GM12873 (cell line): ENCODE data around the gene RAE1.

Experiments used
- CTCF ChIP-seq: IDR thresholded peaks from 2 replicates; pipeline ENCODE4 v1.5.1; 2012; ENCODE audit warnings: low read depth, mild to moderate bottlenecking, moderate library complexity, low read length, control low read depth; ENCODE audit not compliant: insufficient read depth; ENCODE audit errors: missing control alignments

The RAE1 gene

GRCh38 chr20:57369596-57369995, 18.5 kb downstream of the RAE1 start:
- TF ChIP-seq CTCF: no peak

- no peak for TF ChIP-seq CTCF
These were observed 19.3 kb downstream of the RAE1 start for GRCh38 chr20:57370316-57370715.

DNA sequence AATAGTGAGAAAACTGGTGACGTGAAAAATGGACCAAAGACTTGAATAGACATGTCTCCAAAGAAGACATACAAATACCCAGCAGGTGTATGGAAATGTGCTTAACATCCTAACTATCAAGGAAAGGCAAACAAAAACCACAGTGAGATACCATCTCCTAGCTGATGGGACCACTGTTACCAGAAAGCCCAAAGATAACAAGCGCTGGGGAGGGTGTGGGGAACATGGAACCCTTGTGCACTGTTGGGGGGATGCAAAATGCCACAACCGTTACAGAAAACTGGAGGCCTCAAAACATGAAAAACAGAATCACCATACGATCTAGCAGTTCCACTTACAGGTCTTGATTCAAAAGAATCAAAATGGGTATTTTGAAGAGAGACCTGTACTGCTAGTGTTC, 20.3 kb downstream of the RAE1 start:
- TF ChIP-seq CTCF: no peak

- no peak for TF ChIP-seq CTCF
These were observed 21.1 kb downstream of the RAE1 start for GRCh38 chr20:57372157-57372556.

GRCh38 chr20:57372581-57373350, 21.7 kb downstream of the RAE1 start:
- no peak for TF ChIP-seq CTCF

GRCh38 chr20:57374343-57374930, 23.4 kb downstream of the RAE1 start:
- no peak for TF ChIP-seq CTCF

DNA sequence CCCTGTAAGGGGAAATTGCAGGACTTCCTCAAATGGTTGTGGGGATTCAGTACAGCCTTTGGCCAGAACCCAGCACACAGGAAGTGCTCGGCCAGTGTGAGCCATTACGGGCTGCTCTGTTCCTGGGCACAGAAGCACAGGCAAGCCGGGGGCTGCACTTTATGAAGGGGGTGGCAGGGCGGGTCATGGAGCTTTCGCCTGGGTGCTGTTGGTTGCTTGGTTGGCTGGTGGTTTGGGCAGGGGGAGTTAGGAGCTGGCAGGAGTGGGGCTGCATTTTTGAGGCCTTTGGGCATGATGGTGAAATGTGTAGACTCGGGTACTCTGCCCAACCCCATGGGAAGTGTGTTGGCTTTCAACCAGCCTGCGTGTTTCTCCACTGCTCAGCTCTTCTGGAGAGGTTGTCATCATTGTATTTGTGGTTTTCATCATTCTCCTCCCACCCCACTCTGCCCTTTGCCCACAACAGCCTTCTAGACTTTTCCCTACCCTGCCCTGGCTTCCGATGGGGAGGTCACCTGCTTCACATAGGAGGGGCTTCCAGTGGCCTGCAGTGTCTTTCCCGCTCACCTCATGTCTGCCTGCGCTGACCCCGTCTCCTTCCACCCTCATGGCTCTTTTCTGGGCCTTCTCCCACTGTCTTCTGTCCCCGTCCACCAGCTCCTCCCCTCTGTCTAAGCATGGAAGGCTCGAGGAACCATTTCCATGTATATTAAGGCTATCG, 24.0 kb downstream of the RAE1 start:
- TF ChIP-seq CTCF: no peak
